Spleen (tissue), 7 donors: ENCODE data around the gene LGALS1.

Experiments
- CTCF ChIP-seq, 11 experiments: fragments of 200-600 bp in 7 of 11; fragments of 450-650 bp in 4 of 11; sonication (generic) in 4 of 11; IDR thresholded peaks in 8 of 11; conservative IDR thresholded peaks in 3 of 11; 1 replicate in 7 of 11; 2 replicates in 4 of 11; pipeline versions ENCODE4 v1.4.0 to v1.8.0; 2016 to 2021; ENCODE audit warnings: antibody characterized with exemption in 11 of 11, inconsistent platforms in 4 of 11, mild to moderate bottlenecking in 1 of 11
- POLR2A ChIP-seq, 3 donors: fragments of 450-650 bp; IDR thresholded peaks; one replicate each; pipeline ENCODE4 v1.5.1; 2017; ENCODE audit warnings: antibody characterized with exemption in 3 of 3, mild to moderate bottlenecking in 1 of 3
- POLR2AphosphoS5 ChIP-seq, 3 donors: sonication (generic); formaldehyde crosslinking; IDR thresholded peaks; one replicate each; pipeline ENCODE4 v1.5.1; 2017; ENCODE audit warnings: antibody characterized with exemption in 3 of 3
- donor health status: DM: no; HTN: no; CAD: no; lungs with moderate emphysema.
- donor health status: DM: no; HTN: no; CAD: no.
- donor health status: DM: no; HTN: no; CAD: no.

DNA sequence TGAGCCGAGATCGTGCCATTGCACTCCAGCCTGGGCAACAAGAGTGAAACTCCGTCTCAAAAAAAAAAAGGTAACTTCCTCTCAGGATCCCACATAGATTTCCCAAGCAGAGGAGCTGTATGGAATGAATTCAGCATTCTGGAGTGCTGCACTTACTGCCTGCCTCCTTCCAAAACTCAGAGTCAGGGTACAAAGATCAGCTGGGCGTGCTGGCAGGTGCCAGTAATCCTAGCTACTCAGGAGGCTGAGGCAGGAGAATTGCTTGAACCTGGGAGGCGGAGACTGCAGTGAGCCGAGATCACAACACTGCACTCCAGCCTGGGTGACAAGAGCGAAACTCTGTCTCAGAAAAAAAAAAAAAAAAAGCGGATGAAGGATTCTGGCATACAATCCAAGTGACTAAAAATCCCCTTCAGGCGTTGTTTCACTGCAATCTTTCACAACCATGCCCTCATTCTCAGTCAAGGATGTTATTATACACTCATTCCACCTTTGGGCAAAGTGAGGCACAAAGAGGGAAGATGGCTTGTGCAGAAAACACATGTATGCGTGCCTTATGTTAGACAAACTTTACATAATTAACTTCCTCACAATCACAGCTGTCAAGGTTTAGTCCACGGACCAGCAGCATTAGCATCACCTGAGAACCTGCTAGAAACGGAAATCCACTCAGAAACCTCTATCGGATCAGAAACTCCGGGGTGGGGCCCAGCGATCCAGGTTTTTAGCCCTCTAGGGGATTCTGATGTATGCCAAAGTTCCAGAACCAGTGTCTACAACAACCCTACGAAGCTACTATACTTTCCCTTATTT lies 9.6 kb downstream of the LGALS1 start:
- TF ChIP-seq CTCF (IDR thresholded peaks at IDR 0.05 in 8 of 11, conservative IDR thresholded peaks at IDR 0.05 in 3 of 11): no peak
- TF ChIP-seq POLR2AphosphoS5 (IDR thresholded peaks at IDR 0.05): no peak
- no peak for TF ChIP-seq POLR2A (IDR thresholded peaks at IDR 0.05)
